Tibial artery (tissue), 4 donors: ENCODE measurements around the gene NOP14.
"Not testable (repeated sequence)": the region's sequence is repeated elsewhere in the genome, so short reads cannot be mapped to it uniquely, and the experiment has no call there.

Source experiments
- DNase-seq, 2 donors: peaks; one replicate each; pipeline ENCODE4 v3.0.0-alpha.2; 2019
- H3K27ac ChIP-seq, 2 donors: fragments of 200-600 bp; sonication (generic) in 1 of 2; 1 replicate in 1 of 2; 2 replicates in 1 of 2; pipeline ENCODE4 v1.5.1; 2018 to 2019; ENCODE audit warnings: mild to moderate bottlenecking in 1 of 2
- H3K27me3 ChIP-seq, 2 donors: fragments of 200-600 bp; sonication (generic) in 1 of 2; one replicate each; pipeline versions ENCODE4 v1.5.1 to v1.6.0; 2016 to 2019
- H3K36me3 ChIP-seq, 3 donors: fragments of 200-600 bp; sonication (generic) in 2 of 3; one replicate each; pipeline ENCODE4 v1.5.1; 2016 to 2019; ENCODE audit warnings: mild to moderate bottlenecking in 2 of 3
- H3K4me1 ChIP-seq, 4 donors: fragments of 200-600 bp; sonication (generic) in 2 of 4; 1 replicate in 3 of 4; 2 replicates in 1 of 4; pipeline ENCODE4 v1.5.1; 2016 to 2019
- H3K4me3 ChIP-seq, 2 donors: fragments of 200-600 bp; sonication (generic) in 1 of 2; 1 replicate in 1 of 2; 2 replicates in 1 of 2; pipeline ENCODE4 v1.5.1; 2018 to 2019; ENCODE audit warnings: mild to moderate bottlenecking in 2 of 2
- H3K9me3 ChIP-seq, 3 donors: fragments of 200-600 bp; sonication (generic) in 1 of 3; one replicate each; pipeline ENCODE4 v1.5.1; 2016 to 2019
- intact Hi-C: fragments of 100-400 bp; cut with DNase I; formaldehyde crosslinking; loops from one replicate; pipeline ENCODE4 v1.15.0; 2023; ENCODE audit warnings: low total_unique reads
- TF ChIP-seq, protein P1 (sequence below), 2 experiments: fragments of 200-600 bp in 1 of 2; fragments of 450-650 bp in 1 of 2; IDR thresholded peaks; one replicate each; pipeline ENCODE4 v1.5.1; 2017 to 2019; ENCODE audit warnings: antibody characterized with exemption in 2 of 2, mild to moderate bottlenecking in 1 of 2, moderate library complexity in 1 of 2

NOP14 gene

DNA sequence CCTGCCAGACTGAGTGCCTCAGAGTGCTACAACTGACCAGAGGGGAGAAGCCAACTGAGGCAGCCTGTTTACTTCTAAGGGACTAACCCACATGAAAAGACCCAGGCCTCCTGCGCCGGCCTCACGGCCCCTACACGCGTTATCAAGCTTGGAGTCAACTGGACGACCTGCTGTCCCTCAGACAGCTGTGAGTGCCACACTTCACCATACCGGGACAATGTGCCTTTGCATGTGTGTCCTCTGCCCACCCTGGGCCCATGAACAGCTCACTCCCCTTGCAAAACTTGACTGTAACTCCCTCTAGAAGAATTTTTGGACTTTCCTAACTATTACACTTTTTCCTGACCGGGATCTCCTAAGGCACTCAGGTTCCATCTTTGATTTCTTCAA, 1.8 kb downstream of the NOP14 start:
- intact Hi-C loops = loop anchor here (5.0 kb wide), 1 partner anchor 199 kb away; no protein-coding TSS in a partner anchor
- H3K27me3 ChIP-seq = no peaks in the 10 kb centered on the region
- H3K4me3 ChIP-seq = peak overlapping the region in 1 of 2 donors; percentile 80
- H3K36me3 ChIP-seq = peaks cover 10 to 19% (median 14%) of the 10 kb centered on the region in 3 donors
- no peak for DNase-seq
- TF ChIP-seq, protein P1, sequence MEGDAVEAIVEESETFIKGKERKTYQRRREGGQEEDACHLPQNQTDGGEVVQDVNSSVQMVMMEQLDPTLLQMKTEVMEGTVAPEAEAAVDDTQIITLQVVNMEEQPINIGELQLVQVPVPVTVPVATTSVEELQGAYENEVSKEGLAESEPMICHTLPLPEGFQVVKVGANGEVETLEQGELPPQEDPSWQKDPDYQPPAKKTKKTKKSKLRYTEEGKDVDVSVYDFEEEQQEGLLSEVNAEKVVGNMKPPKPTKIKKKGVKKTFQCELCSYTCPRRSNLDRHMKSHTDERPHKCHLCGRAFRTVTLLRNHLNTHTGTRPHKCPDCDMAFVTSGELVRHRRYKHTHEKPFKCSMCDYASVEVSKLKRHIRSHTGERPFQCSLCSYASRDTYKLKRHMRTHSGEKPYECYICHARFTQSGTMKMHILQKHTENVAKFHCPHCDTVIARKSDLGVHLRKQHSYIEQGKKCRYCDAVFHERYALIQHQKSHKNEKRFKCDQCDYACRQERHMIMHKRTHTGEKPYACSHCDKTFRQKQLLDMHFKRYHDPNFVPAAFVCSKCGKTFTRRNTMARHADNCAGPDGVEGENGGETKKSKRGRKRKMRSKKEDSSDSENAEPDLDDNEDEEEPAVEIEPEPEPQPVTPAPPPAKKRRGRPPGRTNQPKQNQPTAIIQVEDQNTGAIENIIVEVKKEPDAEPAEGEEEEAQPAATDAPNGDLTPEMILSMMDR (IDR thresholded peaks at IDR 0.05) = no peak
- peaks cover 3 to 36% (median 20%) of the 10 kb centered on the region in 4 donors for H3K4me1 ChIP-seq
- H3K9me3 ChIP-seq = no peaks in the 10 kb centered on the region
- no peak overlapping the region for H3K27ac ChIP-seq

DNA sequence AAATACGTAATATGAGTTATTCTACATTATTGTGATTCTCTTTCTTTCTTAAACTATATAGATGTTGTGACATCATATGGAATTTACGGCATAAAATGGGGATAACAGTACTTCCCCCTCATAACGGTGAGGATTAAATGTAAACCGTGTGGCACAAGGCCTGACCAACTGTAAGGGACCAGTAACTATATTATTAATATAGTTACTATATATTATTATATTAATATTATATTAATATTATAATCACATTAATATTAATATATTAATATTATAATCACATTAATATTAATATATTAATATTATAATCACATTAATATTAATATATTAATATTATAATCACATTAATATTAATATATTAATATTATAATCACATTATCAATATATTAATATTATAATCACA, 2.8 kb downstream of the NOP14 start:
- Histone ChIP-seq H3K36me3 (peaks cover 18 to 29% (median 24%) of the 10 kb centered on the region in 3 donors), H3K4me1 (peaks cover 3 to 36% (median 20%) of the 10 kb centered on the region in 4 donors)
- H3K27me3 ChIP-seq, H3K27ac ChIP-seq, DNase-seq, H3K4me3 ChIP-seq, H3K9me3 ChIP-seq: not testable (repeated sequence)
- intact Hi-C loops = loop anchor here (5.0 kb wide), 1 partner anchor 198 kb away; no protein-coding TSS in a partner anchor

DNA sequence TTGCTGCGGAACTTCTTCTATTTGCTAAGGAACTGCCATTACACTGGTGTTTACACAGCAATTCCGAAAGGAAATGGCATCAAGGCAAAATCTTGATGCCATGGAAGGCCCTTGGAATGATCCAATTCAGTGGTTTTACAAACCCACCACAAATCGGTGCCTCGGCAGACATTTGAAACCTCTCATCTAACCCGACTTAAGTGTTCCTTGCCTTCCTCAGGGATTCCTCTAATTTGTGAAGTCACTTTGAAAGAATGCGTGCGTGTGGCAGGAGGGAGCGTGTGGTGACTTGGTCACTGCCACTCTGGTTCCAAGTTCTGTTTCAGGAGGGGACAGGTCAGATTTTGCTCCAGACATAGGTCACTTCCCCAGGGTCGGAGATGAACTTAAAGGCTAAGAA, 4.8 kb downstream of the NOP14 start:
- H3K27ac ChIP-seq = no peak overlapping the region
- H3K9me3 ChIP-seq = no peaks in the 10 kb centered on the region
- peaks cover 3 to 26% (median 16%) of the 10 kb centered on the region in 4 donors for H3K4me1 ChIP-seq
- H3K4me3 ChIP-seq = no peak overlapping the region
- DNase-seq = no peak
- intact Hi-C loops = no loop called here
- no peaks in the 10 kb centered on the region for H3K27me3 ChIP-seq
- H3K36me3 ChIP-seq = peaks cover 27 to 47% (median 40%) of the 10 kb centered on the region in 3 donors
- TF ChIP-seq, protein P1 (IDR thresholded peaks at IDR 0.05) = no peak

DNA sequence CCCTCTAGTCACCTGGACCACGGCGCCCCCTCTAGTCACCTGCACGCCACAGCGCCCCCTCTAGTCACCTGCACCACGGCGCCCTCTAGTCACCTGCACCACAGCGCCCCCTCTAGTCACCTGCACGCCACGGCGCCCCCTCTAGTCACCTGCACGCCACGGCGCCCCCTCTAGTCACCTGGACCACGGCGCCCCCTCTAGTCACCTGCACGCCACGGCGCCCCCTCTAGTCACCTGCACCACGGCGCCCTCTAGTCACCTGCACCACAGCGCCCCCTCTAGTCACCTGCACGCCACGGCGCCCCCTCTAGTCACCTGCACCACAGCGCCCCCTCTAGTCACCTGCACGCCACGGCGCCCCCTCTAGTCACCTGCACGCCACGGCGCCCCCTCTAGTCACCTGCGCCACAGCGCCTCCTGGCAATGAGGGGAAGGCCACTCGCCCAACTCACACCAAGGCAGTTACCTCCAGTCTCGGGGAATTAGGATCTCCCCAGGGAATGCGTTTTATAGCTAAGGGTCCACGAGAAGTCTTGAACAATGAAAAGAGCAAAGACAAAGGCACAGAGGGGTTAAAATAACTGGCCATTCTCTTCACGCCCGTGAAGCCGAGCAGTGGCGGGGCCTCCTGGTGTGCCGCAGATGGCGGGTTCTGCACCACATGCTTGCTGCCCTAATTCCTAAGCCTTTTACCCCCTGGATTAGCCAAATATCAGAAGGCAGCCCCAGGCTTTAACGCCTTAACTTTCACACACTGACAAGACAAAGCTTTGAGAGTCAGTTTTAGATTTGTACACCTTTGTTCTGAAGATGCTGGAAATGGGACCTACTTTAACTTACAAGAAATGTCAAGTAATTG, 7.8 kb downstream of the NOP14 start:
- Histone ChIP-seq H3K4me1 (peaks cover 0 to 10% (median 2%) of the 10 kb centered on the region in 4 donors), H3K36me3 (peaks cover 58 to 77% (median 70%) of the 10 kb centered on the region in 3 donors)
- H3K27me3 ChIP-seq, intact Hi-C loops, H3K9me3 ChIP-seq, H3K27ac ChIP-seq, H3K4me3 ChIP-seq, DNase-seq: not testable (repeated sequence)

DNA sequence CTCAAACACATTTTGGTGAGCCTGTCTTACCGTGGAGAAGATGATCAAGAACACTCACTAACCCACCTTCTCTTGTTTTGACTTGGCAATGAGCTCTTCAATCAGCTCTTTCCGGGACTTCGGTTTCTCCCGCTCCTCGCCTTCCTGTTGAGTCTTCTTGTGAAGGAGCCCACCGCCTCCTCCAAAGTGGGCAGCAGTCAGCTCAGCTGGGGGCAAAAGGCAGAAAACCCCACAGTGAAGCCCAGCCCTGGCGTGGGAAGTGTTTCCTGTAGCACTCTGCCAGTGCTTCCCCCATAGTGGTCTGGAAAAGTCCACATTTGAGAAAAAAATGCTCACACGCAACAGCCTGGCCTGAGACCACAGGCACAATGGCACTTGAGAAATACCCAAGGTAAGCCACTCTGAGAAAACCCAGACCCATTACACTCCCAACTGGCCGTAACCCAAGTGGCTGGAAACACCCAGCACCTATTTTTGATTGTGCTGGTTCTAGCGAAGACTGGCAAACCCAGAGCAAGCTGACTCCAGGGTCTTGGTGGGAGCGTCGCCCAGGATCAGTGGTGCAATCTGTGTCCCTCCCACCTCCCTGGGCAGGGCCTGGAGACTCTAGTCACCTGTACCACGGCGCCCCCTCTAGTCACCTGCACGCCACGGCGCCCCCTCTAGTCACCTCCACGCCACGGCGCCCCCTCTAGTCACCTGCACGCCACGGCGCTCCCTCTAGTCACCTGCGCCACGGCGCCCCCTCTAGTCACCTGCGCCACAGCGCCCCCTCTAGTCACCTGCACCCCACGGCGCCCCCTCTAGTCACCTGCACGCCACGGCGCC, 8.6 kb downstream of the NOP14 start:
- TF ChIP-seq, protein P1 (IDR thresholded peaks at IDR 0.05) = no peak
- Histone ChIP-seq H3K27ac (no peak overlapping the region), H3K9me3 (no peaks in the 10 kb centered on the region), H3K27me3 (no peaks in the 10 kb centered on the region), H3K4me3 (no peak overlapping the region), H3K36me3 (peaks cover 66 to 86% (median 78%) of the 10 kb centered on the region in 3 donors), H3K4me1 (peaks cover 0 to 7% (median 0%) of the 10 kb centered on the region in 4 donors)
- intact Hi-C loops = no loop called here
- no peak for DNase-seq

DNA sequence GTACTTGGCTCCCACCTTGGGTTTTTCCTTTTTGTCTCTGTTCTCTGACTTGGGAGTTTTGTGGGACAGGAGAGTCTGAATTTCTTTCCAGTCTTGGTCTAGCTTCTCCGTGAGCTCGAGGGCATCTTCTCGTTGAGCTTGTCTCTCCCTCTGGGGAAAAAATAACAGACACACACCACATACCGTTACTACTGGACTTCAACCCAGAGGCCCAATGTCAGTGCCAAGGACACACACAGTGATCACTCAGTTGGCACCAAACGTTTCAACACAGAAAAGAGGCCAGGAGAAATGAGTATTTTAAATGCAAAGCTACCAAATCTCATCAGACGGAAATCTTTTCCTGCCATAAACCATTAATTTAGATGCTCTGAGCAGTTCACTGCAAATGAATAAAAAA, 9.7 kb downstream of the NOP14 start:
- intact Hi-C loops = no loop called here
- H3K9me3 ChIP-seq = no peaks in the 10 kb centered on the region
- H3K36me3 ChIP-seq = peaks cover 77 to 97% (median 87%) of the 10 kb centered on the region in 3 donors
- no peaks in the 10 kb centered on the region for H3K27me3 ChIP-seq
- TF ChIP-seq, protein P1 (IDR thresholded peaks at IDR 0.05) = no peak
- no peak overlapping the region for H3K4me3 ChIP-seq
- no peak overlapping the region for H3K27ac ChIP-seq
- no peak for DNase-seq
- H3K4me1 ChIP-seq = peaks cover 0 to 3% (median 0%) of the 10 kb centered on the region in 4 donors
